Measurements from ENCODE around the gene KRTAP4-5. TPM values are rescaled to one million over a fixed set of nuclear protein-coding genes. Genes with fewer than 3 reads are reported as not detected.
"Not testable (repeated sequence)": the region's sequence is repeated elsewhere in the genome, so short reads cannot be mapped to it uniquely, and the experiment has no call there.

The KRTAP4-5 gene
- total RNA-seq, 1 donor from 2014 or later: not detected

DNA sequence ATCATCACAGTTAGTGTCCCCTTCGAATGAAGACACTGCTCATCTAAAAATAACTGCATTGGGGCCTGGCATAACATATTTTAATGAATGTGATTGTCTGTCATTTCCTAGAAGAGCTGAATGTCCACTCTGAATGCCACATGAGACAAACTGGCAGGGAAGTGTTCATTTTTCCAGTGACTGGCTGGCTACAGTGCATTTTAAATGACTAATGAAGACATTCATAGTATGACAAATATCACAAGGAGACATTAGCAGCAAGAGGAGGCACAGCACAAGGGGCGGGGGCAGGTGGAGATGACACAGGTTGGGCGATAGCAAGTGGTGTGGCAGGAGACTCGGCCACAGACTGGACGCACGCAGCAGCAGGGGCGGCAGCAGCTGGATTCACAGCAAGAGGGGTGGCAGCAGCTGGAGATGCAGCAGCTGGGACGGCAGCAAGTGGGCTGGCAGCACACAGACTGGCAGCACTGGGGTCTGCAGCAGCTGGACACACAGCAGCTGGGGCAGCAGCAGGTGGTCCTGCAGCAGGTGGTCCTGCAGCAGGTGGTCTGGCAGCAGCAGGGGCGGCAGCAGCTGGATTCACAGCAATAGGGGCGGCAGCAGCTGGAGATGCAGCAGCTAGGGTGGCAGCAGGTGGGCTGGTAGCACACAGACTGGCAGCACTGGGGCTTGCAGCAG lies 514 bp downstream of the KRTAP4-5 start:
- FAIRE-seq; DNase-seq (ENCODE audit: low spot score in 2 of 2): not testable (repeated sequence)

- no peak for FAIRE-seq
Observed at GRCh38 chr17:41147531-41148204, 2.0 kb downstream of the KRTAP4-5 start.

GRCh38 chr17:41145261-41145660 lies 4.4 kb downstream of the KRTAP4-5 start:
- DNase-seq (ENCODE audit: low spot score in 2 of 2) (no peak), FAIRE-seq (no peak)

More at GRCh38 chr17:41147531-41148204, 2.0 kb downstream of the KRTAP4-5 start:
- DNase-seq (ENCODE audit: low spot score in 2 of 2): no peak

GRCh38 chr17:41144846-41145245 lies 4.8 kb downstream of the KRTAP4-5 start:
- DNase-seq (ENCODE audit: low spot score in 2 of 2) (no peak), FAIRE-seq (no peak)

GRCh38 chr17:41141361-41141760 lies 8.3 kb downstream of the KRTAP4-5 start:
- DNase-seq (ENCODE audit: low spot score in 2 of 2): no peak
- no peak for FAIRE-seq

GRCh38 chr17:41140360-41141131 lies 9.1 kb downstream of the KRTAP4-5 start, which contains the start of gene KRTAP4-6:
Gene KRTAP4-6, minus strand, starts transcription at chr17:41140544. Its CDS starts 57 bp downstream, at chr17:41140487.
- no peak for FAIRE-seq
- DNase-seq (ENCODE audit: low spot score in 2 of 2): no peak

GRCh38 chr17:41139865-41140264 lies 9.8 kb downstream of the KRTAP4-5 start:
- DNase-seq (ENCODE audit: low spot score in 2 of 2); FAIRE-seq: not testable (repeated sequence)

DNA sequence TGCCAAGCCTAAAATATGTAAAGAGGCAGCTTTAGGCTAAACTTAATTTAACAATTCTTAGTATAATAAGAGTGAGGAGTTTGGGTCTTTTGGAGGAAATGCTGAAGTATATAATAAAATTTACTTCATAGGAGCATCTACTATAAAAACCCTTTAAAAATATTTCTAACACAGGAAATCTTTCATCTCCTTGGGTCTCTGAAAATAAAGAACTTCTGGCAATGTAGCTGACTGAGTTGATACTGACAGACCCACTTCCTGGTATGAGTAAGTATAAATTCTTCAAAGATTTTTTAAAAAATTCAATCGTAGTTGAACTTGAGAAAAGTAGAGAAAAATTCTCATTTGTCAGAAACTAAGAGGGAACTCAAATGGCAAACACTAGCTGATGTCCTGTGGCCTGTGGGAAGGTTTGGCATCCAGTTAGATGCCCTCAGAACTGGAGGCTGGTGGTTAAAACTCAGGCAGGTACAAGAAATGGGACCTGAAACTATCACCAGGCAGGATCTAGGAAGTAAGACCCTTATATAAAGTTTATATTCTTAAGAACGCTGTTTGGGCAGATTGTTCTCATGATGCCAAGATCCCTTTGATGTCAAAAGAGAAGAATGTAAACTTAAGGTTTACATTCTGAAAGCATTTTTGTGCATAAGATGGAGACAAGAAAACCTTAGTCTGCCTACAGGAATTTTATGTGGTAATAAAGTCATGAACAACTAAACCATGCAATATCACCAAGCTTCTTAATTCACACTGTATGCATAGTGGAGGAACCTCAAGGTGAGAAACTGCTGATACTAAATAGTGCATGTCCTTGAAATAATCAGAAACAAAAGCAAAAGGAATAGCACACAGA lies 15.5 kb downstream of the KRTAP4-5 start:
- DNase-seq (ENCODE audit: low spot score in 2 of 2): no peak
- FAIRE-seq: no peak

GRCh38 chr17:41131979-41132378 lies 17.6 kb downstream of the KRTAP4-5 start:
- FAIRE-seq (no peak), DNase-seq (ENCODE audit: low spot score in 2 of 2) (no peak)

- no peak for FAIRE-seq
Observed at GRCh38 chr17:41127371-41127770, 22.3 kb downstream of the KRTAP4-5 start.

GRCh38 chr17:41126412-41126811 lies 23.2 kb downstream of the KRTAP4-5 start:
- FAIRE-seq: no peak
- DNase-seq (ENCODE audit: low spot score in 2 of 2): no peak

More at GRCh38 chr17:41127371-41127770, 22.3 kb downstream of the KRTAP4-5 start:
- DNase-seq (ENCODE audit: low spot score in 2 of 2): no peak

- DNase-seq (ENCODE audit: low spot score in 2 of 2) (no peak), FAIRE-seq (no peak)
Observed at GRCh38 chr17:41125064-41125463, 24.6 kb downstream of the KRTAP4-5 start.

DNA sequence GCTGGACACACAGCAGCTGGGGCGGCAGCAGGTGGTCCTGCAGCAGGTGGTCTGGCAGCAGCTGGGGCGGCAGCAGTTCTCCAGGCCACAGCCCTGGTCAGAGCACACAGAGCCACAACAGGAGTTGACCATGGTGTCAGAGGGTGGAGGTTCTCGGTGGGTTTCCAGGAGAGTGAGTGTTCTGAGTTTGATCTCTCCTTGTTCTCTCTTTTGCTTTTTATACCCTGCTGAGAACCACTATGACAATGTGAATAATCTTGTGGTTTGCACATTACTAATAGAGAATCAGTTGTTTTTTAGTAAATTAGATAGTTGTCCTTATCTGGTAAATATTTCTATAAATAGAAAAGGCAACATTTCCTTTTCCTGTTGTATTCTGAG lies 25.6 kb downstream of the KRTAP4-5 start, which contains the start of gene KRTAP4-12:
Gene KRTAP4-12 (minus strand): TSS at position 192 of the 381 bp plus-strand sequence. CDS start 60 bp downstream, at position 132.
- DNase-seq (ENCODE audit: low spot score in 2 of 2); FAIRE-seq: not testable (repeated sequence)

GRCh38 chr17:41123292-41123990 lies 26.2 kb downstream of the KRTAP4-5 start:
- FAIRE-seq: not testable (repeated sequence)

GRCh38 chr17:41121742-41122141 lies 27.9 kb downstream of the KRTAP4-5 start:
- FAIRE-seq (no peak), DNase-seq (ENCODE audit: low spot score in 2 of 2) (no peak)

More at GRCh38 chr17:41123292-41123990, 26.2 kb downstream of the KRTAP4-5 start:
- DNase-seq (ENCODE audit: low spot score in 2 of 2): not testable (repeated sequence)

DNA sequence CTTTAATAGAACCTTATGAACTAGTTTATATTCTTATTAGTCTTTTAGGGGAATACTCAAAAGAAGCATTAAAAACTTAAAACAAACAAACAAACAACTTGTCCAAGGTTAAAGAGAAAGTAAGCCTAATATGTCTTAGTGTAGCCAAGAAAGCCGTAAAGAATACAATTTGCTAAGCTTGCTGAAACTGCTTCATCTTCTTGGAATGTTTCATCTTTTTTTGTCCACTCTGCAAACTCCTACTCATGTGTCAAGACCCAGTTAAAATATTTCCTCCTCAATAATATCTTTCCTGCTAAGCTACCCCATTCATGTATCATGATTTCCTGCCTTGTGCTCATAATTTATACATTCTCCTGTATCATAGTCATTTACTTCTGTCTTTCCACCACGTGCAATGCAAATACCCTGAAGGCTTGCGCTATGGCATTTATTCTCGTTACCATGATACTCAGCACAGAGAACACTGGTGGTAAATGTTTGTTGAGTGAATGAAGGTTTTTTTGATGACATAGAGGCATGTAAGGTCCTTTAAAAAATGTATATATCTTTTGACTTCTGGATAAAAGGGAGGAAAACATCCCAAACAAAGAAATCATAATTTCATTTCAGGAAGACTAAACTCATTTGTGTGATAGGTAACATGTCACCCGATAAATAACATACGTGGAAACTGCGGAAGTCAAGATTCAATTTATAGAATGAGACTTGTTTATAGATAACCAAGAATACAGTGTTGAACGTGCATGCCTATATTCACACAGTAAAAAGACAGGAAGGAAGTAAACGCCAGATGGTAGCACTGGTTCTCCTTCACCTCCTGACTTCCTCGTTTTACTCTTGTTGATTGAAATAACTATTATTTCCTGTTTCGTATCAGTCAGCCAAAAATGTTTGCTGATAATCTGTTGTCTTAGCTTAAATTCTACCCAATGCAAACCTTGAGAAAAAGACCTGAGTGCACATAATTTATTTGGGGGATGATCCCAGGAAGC lies 29.6 kb downstream of the KRTAP4-5 start:
- not testable (repeated sequence) for FAIRE-seq; DNase-seq (ENCODE audit: low spot score in 2 of 2)

DNA sequence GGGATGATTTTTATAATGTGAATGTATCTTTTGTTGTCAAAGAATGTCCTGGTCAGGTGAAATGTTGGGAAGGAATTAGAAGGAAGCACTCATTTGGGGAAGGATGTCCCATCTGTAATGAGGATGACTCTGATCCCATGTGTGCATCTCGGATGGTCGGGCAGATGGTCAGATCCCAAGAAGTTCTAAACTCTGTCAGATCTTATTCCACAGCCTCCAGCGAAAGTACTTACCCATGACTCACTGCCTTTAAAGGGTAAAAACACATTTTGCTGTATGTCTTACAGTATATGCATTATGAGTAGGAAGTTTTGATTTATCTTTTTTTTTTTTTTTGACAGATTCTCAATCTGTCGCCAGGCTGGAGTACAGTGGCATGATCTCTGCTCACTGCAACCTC lies 30.9 kb downstream of the KRTAP4-5 start:
- DNase-seq (ENCODE audit: low spot score in 2 of 2) (no peak), FAIRE-seq (no peak)

GRCh38 chr17:41117846-41118386 lies 31.7 kb downstream of the KRTAP4-5 start, which contains the start of gene KRTAP4-11:
Gene KRTAP4-11, minus strand, starts transcription at chr17:41118373. Its CDS starts 58 bp downstream, at chr17:41118315.
- DNase-seq (ENCODE audit: low spot score in 2 of 2); FAIRE-seq: not testable (repeated sequence)

Data from frontal cortex (tissue), 4 donors.